Daoy (cell line): ENCODE measurements around the gene RIMKLB. TPM values are rescaled to one million over a fixed set of nuclear protein-coding genes. Genes with fewer than 3 reads are reported as not detected.
"Not testable (repeated sequence)": the region's sequence is repeated elsewhere in the genome, so short reads cannot be mapped to it uniquely, and the experiment has no call there.

Source experiments
- DNase-seq: peaks from one replicate; pipeline ENCODE4 v3.0.0-alpha.2; 2015; ENCODE audit warnings: low read depth
- total RNA-seq: library from RNA; depleted of rRNA; stranded (reverse); fragments of >200 nt; shearing (Covaris generic); gene quantifications from 2 replicates; pipeline ENCODE4 v1.2.3, GENCODE V29; 2014; rRNA removed

The RIMKLB gene
- total RNA-seq, 1 experiment from 2014 or later: 21.3 TPM

DNA sequence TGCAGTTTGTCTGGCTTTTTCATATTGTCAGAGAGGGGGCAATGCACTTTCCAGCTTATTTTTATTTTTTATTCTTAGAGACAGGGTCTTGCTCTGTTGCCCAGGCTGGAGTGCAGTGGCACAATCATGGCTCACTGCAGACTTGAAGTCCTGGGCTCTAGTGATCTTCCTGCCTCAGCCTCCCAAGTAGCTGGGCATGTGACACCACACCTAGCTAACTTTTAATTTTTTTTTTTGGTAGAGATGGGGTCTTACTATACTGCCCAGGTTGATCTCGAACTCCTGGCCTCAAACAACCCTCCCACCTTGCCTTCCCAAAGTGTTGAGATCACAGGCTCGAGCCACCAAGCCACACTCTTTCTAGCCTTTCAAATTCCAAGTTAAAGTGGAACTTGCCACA, 120.7 kb downstream of the RIMKLB start:
- no peak for DNase-seq

DNA sequence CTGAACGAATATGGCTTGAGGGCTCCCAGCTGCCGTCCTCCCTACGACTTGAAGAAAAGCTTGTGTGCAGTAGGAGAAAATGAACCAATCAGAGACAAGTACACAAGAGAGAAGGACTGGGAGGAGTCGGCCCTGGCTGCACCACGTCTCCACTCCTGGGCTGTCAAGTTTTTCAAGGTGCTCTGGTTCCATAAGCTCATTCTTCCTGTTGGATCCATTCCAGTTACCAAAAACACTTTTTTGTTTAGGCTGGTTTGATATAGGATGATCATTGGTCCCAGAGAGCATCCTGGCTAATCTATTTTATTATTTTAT, 121.8 kb downstream of the RIMKLB start:
- no peak for DNase-seq

DNA sequence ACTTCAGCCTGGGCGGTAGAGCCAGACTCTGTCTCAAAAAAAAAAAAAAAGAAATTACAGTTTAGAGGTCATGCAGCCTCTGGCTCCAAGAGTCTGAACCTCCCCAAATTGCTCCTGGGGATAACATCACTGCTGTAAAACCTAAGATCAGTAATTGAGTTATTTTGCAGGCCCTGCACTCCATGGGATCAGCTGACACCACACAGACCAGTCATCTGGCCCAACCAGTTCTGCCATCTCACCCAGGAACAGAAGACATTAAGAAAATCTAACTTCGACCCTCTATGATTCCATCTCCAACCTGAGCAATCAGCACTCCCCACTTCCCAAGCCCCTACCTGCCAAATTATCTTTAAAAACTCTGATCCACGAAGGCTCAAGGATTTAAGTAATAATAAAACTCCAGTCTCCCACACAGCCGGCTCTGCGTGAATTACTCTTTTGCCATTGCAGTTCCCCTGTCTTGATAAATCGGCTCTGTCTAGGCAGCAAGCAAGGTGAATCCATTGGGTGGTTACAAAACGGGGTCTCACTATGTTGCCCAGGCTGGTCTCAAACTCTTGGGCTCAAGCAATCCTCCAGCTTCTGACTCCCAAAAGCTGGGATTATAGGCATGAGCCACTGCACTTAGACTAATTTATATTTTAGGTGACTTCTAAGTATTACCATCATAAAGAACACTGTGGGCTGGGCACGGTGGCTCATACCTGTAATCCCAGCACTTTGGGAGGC, 123.1 kb downstream of the RIMKLB start:
- not testable (repeated sequence) for DNase-seq

DNA sequence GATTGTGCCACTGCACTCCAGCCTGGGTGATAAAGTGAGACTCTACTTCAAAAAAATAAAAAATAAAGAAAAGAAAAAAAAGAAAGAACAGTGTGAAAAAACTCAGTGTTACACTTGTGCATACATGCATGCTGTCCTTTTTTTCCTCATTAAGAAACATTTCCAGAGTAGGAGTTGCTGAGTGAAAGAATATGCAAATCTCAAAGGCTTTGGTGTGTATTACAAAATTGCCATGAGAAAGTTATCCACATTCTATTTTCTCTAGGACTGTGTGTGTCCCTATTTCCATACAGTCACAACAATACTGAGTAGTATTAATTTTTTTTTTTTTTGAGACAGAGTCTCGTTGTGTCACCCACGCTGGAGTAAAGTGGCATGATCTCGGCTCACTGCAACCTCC, 123.8 kb downstream of the RIMKLB start:
- no peak for DNase-seq

DNA sequence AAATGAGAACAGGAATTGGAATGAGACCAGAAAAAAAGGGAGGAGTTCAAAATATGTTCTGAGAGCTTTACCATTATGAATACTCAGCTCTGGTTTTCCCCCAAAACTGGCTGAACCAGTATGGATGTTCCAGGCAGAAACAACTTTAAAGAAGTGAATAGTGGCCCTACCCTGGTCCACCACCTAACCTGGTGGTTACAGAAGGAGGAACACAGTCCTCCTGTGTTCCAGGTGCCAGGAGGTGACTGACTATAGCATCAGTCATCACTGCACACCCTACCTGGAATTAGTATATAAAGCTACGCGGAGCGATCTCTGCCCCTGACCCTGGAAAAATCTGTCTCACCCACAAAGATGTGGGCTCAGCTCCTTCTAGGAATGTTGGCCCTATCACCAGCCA, 124.5 kb downstream of the RIMKLB start, which contains the start of gene A2ML1:
Gene A2ML1, plus strand, starts transcription at position 324 of the 400 bp plus-strand sequence. Its CDS starts 31 bp downstream, at position 355.
- DNase-seq: no peak

DNA sequence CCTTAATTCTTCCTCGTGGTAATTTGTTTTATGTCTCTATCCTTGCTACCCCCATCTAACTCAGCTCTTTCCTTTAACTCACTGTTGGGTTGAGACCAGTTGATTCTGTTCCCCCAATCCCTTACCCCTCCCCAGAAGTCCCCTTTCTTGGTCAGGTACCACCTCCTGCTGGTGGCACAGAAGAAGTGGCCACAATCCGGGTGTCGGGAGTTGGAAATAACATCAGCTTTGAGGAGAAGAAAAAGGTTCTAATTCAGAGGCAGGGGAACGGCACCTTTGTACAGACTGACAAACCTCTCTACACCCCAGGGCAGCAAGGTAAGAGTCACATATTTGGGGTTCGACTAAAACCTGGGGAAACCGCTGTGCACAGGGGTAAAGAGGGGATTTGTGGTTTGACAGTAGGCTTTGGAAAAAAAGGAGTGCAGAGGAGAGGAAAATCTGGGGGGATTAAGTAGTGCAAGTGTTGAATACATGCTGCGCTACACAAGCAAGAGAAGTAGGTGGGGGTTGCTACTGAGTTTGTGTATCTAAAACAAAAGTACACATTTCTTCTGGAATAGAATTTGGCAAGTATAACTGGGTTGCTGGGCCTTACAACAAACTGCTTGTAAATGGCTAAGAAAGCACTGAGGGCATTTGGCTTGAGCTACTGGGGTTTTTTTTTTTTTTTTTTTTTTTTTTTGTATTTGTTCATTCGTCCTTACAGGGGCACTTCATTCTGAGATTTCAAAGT, 125.9 kb downstream of the RIMKLB start:
- peak; percentile 32 for DNase-seq

DNA sequence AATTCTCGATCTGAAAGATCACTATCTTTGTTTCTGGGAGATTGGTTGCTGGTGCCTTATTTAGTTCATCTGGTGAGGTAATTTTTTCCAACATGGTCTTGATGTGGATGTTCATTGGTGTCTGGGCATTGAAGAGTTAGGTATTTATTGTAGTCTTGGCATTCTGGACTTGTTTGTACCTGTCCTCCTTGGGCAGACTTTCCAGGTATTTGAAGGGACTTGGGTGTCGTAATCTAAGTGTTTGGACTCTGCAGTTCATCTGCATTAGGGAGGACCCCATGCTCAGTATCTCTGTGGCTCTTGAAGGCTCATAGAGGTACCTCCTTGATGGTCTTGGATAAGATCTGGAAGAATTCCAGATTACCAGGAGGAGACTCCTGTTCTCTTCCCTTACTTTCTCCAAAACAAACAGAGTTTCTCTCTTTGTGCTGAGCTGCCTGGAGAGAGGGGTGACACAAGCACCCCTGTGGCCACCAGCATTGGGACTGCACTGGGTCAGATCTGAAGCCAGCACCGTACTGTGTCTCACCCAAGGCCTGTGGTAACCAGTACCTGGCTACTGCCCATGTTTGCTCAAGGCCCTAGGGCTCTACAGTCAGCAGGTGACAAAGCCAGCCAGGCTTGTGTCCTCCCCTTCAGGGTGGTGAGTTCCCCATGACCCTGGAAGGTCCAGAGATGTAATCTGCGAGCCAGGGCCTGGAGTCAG, 129.9 kb downstream of the RIMKLB start:
- DNase-seq: no peak

GRCh38 chr12:8828257-8829124, 130.7 kb downstream of the RIMKLB start:
- no peak for DNase-seq

DNA sequence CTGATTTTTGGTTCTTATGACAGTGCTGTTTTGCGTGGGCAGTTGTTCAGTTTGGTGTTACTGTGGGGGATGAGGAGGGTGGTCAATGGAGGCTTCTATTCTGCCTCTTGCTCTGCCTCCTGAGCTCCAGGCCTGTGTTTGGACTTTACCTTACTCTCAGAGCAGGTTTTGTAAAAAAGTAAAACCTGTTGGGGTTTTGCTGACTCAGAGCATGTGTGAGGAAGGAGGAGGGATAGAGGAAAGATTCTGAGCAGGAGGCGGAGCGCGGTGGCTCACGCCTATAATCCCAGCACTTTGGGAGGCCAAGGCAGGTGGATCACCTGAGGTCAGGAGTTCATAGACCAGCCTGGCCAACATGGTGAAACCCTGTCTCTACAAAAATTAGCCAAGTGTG, 131.3 kb downstream of the RIMKLB start:
- no peak for DNase-seq

DNA sequence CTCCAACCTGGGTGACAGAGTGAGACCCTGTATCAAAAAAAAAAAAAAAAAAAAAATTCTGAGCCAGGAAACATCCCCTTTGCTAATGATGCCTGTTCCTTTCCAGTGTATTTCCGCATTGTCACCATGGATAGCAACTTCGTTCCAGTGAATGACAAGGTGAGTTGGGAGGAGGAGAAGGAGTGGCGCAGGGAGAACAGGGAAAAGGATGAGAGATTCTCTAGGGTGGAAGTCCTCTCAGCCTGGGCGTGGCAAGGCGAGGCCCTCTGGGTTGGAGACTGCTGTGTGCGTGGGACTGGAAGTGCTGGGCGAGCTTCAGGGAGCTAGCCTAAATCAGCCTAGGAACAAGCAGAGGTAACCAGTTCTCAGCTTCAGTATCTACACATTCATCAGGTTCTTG, 131.8 kb downstream of the RIMKLB start:
- DNase-seq: no peak

DNA sequence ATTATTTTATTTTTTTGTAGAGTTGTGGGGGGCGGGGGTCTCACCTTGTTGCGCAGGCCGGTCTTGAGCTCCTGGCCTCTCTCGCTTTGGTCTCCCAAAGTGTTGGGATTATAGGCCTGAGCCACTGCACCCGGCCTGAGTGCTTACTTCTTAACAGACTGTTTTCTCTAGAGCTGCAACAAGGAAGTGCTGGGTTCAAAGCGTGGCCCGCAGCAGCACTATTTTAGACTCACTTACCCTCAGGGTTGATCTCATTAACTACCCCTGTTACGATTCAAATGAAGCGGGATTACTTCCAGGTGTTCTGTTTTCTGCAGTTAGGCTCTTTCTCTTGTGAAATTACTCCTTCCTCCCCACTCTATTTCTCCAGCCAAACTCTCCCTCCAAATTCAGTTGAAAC, 133.3 kb downstream of the RIMKLB start:
- no peak for DNase-seq

DNA sequence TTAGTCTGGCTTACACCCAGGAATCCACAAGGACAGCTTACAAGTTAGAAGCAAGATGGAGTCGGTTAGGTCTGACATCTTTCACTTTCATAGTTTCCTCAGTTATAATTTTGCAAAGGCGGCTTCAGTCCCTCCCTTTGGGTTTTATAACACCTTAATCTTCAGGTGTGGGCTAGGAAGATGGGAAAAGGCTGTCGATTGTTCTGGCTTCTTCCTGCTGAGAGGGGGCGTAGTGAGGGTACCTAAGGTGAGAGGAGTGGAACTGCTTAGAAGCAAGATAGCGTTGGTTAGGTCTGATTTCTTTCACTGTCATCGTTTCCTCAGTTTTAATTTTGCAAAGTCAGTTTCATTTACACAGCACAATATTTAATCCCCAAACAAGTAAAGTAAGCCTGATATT, 134.7 kb downstream of the RIMKLB start:
- DNase-seq: no peak

Other genes starting within 250 kb of the RIMKLB start
- not detected in 2 replicates for gene CLEC6A, start 242.0 kb upstream of the RIMKLB start, total RNA-seq
- not detected in 2 replicates for gene CLEC4D, start 184.5 kb upstream of the RIMKLB start, total RNA-seq
- gene CLEC4E, start 157.1 kb upstream of the RIMKLB start, total RNA-seq: not detected in 2 replicates
- not detected in 2 replicates for gene AICDA, start 85.1 kb upstream of the RIMKLB start, total RNA-seq
- gene MFAP5, start 35.2 kb upstream of the RIMKLB start, total RNA-seq: 1.1 and 3.9 TPM in 2 replicates
- not detected in 2 replicates for gene A2ML1, start 124.6 kb downstream of the RIMKLB start, total RNA-seq
- gene PHC1, start 216.5 kb downstream of the RIMKLB start, total RNA-seq: 11.3 and 24.4 TPM in 2 replicates